ENCODE results near the gene MLLT11. TPM values are rescaled to one million over a fixed set of nuclear protein-coding genes. Genes with fewer than 3 reads are reported as not detected.
A peak's percentile ranks its signal among the peaks of the same experiment; 100 is the strongest.
"Not testable (repeated sequence)": the region's sequence is repeated elsewhere in the genome, so short reads cannot be mapped to it uniquely, and the experiment has no call there.

MLLT11 gene
- total RNA-seq, 1 experiment from 2014 or later = 65.3 TPM

- DNase-seq (ENCODE audit: low spot score) = no peak
These were observed 4.0 kb upstream of the MLLT11 start for GRCh38 chr1:151056149-151056548.

GRCh38 chr1:151058692-151059091 is 1.5 kb upstream of the MLLT11 start:
- DNase-seq (ENCODE audit: low spot score) = no peak

GRCh38 chr1:151059109-151060006 is 839 bp upstream of the MLLT11 start, which contains the start of gene CDC42SE1:
Gene CDC42SE1, minus strand, starts transcription at chr1:151059622. Its CDS starts 3,892 bp downstream, at chr1:151055730.
- DNase-seq (ENCODE audit: low spot score) = peak; percentile 85

GRCh38 chr1:151060657-151061421 is 642 bp downstream of the MLLT11 start:
- peak; percentile 55 for DNase-seq (ENCODE audit: low spot score)

GRCh38 chr1:151061704-151062103 is 1.5 kb downstream of the MLLT11 start:
- DNase-seq (ENCODE audit: low spot score) = no peak

GRCh38 chr1:151062741-151063371 is 2.7 kb downstream of the MLLT11 start:
- DNase-seq (ENCODE audit: low spot score) = peak; percentile 80

GRCh38 chr1:151065089-151065645 is 5.0 kb downstream of the MLLT11 start:
- DNase-seq (ENCODE audit: low spot score) = no peak

GRCh38 chr1:151067185-151067584 is 7.0 kb downstream of the MLLT11 start:
- no peak for DNase-seq (ENCODE audit: low spot score)

GRCh38 chr1:151069103-151069486 is 8.9 kb downstream of the MLLT11 start:
- DNase-seq (ENCODE audit: low spot score) = no peak

GRCh38 chr1:151070474-151071276 is 10.5 kb downstream of the MLLT11 start, which contains the start of gene GABPB2:
Gene GABPB2, plus strand, starts transcription at chr1:151070761. Its CDS starts 17,429 bp downstream, at chr1:151088190.
- peak; percentile 90 for DNase-seq (ENCODE audit: low spot score)

GRCh38 chr1:151072224-151072623 is 12.0 kb downstream of the MLLT11 start:
- no peak for DNase-seq (ENCODE audit: low spot score)

GRCh38 chr1:151085953-151086559 is 25.9 kb downstream of the MLLT11 start:
- DNase-seq (ENCODE audit: low spot score) = no peak

GRCh38 chr1:151097426-151097825 is 37.2 kb downstream of the MLLT11 start:
- not testable (repeated sequence) for DNase-seq (ENCODE audit: low spot score)

- no peak for DNase-seq (ENCODE audit: low spot score)
These were observed 37.9 kb downstream of the MLLT11 start for GRCh38 chr1:151098126-151098525.

- no peak for DNase-seq (ENCODE audit: low spot score)
These were observed 44.4 kb downstream of the MLLT11 start for GRCh38 chr1:151104630-151105029.

- no peak for DNase-seq (ENCODE audit: low spot score)
These were observed 46.7 kb downstream of the MLLT11 start for GRCh38 chr1:151106894-151107293.

- no peak for DNase-seq (ENCODE audit: low spot score)
These were observed 48.1 kb downstream of the MLLT11 start for GRCh38 chr1:151108331-151108730.

- DNase-seq (ENCODE audit: low spot score) = no peak
These were observed 53.7 kb downstream of the MLLT11 start for GRCh38 chr1:151113877-151114276.
